SK-N-SH (cell line): ENCODE data around the gene RABAC1. TPM values are rescaled to one million over a fixed set of nuclear protein-coding genes. Genes with fewer than 3 reads are reported as not detected.

ENCODE experiments used
- CTCF ChIA-PET: fragments of 300-600, 350-600 bp; formaldehyde crosslinking; extraction: SDS; loops from one replicate; lab custom pipeline; 2021; lab: Yijun Ruan, JAX
- POLR2A ChIA-PET: fragments of 350-600 bp; sonication (Branson Sonifier 250); formaldehyde crosslinking; extraction: SDS; loops from one replicate; lab custom pipeline; 2020; ENCODE audit warnings: antibody characterized with exemption, inconsistent platforms; lab: Yijun Ruan, JAX
- DNase-seq: peaks from one replicate; pipeline ENCODE4 v3.0.0; 2012
- H2AFZ ChIP-seq: fragments of 200-600 bp; sonication (generic); 2 replicates; pipeline ENCODE4 v1.8.1; 2016; ENCODE audit warnings: antibody characterized with exemption, mild to moderate bottlenecking, low read depth
- H3F3A ChIP-seq: fragments of 200-600 bp; sonication (generic); replicated peaks from 2 replicates; pipeline ENCODE3; 2016; ENCODE audit warnings: antibody characterized with exemption, mild to moderate bottlenecking; ENCODE audit not compliant: insufficient read depth
- H3K27ac ChIP-seq, 2 experiments: fragments of 200-500 bp in 1 of 2; fragments of 200-600 bp in 1 of 2; sonication (Bioruptor generic) in 1 of 2; sonication (generic), shearing (Covaris generic) in 1 of 2; 2 replicates each; pipeline versions ENCODE4 v1.5.1 to v1.6.1; 2014 to 2016; ENCODE audit warnings: low read depth in 2 of 2, inconsistent platforms in 1 of 2, low read length in 1 of 2, mild to moderate bottlenecking in 1 of 2, mixed read lengths in 1 of 2
- H3K27me3 ChIP-seq: fragments of 200-600 bp; sonication (generic), shearing (Covaris generic); 2 replicates; pipeline ENCODE4 v1.6.1; 2016; ENCODE audit warnings: mixed run types; ENCODE audit not compliant: insufficient read depth
- H3K36me3 ChIP-seq, 2 experiments: fragments of 200-500 bp in 1 of 2; fragments of 200-600 bp in 1 of 2; sonication (Bioruptor generic) in 1 of 2; sonication (generic) in 1 of 2; replicated peaks in 1 of 2; 2 replicates each; pipeline versions ENCODE3 to v1.5.1; 2014 to 2016; ENCODE audit warnings: low read length in 1 of 2, mild to moderate bottlenecking in 1 of 2; ENCODE audit not compliant: insufficient read depth in 2 of 2, control insufficient read depth in 1 of 2
- H3K4me1 ChIP-seq, 2 experiments: fragments of 200-500 bp in 1 of 2; fragments of 200-600 bp in 1 of 2; sonication (Bioruptor generic) in 1 of 2; sonication (generic), shearing (Covaris generic) in 1 of 2; 2 replicates each; pipeline versions ENCODE4 v1.5.1 to v1.6.1; 2014 to 2016; ENCODE audit warnings: low read depth in 1 of 2, low read length in 1 of 2, mixed run types in 1 of 2; ENCODE audit not compliant: insufficient read depth in 2 of 2, control insufficient read depth in 1 of 2
- H3K4me2 ChIP-seq: fragments of 200-600 bp; sonication (generic), shearing (Covaris generic); 2 replicates; pipeline ENCODE4 v1.6.1; 2017; ENCODE audit warnings: mixed run types
- H3K4me3 ChIP-seq, 2 experiments: fragments of 200-500 bp in 1 of 2; fragments of 200-600 bp in 1 of 2; sonication (Bioruptor generic) in 1 of 2; sonication (generic), shearing (Covaris generic) in 1 of 2; 2 replicates each; pipeline versions ENCODE4 v1.5.1 to v1.8.1; 2014 to 2016; ENCODE audit warnings: low read depth in 2 of 2, inconsistent platforms in 1 of 2, low read length in 1 of 2, mild to moderate bottlenecking in 1 of 2, mixed read lengths in 1 of 2, moderate library complexity in 1 of 2
- H3K79me2 ChIP-seq: fragments of 200-600 bp; sonication (generic); 2 replicates; pipeline ENCODE4 v1.8.1; 2017; ENCODE audit warnings: mild to moderate bottlenecking; ENCODE audit not compliant: insufficient read depth
- H3K9ac ChIP-seq: fragments of 200-600 bp; sonication (generic); 2 replicates; pipeline ENCODE4 v1.6.1; 2017; ENCODE audit warnings: mixed run types
- H3K9me2 ChIP-seq: fragments of 200-600 bp; sonication (generic); 2 replicates; pipeline ENCODE4 v1.6.1; 2017; ENCODE audit warnings: mixed run types
- H3K9me3 ChIP-seq: fragments of 200-600 bp; sonication (generic); 2 replicates; pipeline ENCODE4 v1.6.1; 2017; ENCODE audit warnings: mixed run types, mild to moderate bottlenecking, moderate library complexity
- H4K20me1 ChIP-seq: fragments of 200-600 bp; sonication (generic); 2 replicates; pipeline ENCODE4 v1.6.1; 2017; ENCODE audit warnings: mild to moderate bottlenecking, mixed run types; ENCODE audit not compliant: insufficient read depth
- ELF1 ChIP-seq: IDR thresholded peaks from 2 replicates; pipeline ENCODE4 v1.4.0; 2012
- FOXJ3 ChIP-seq: sonication (generic); formaldehyde crosslinking; IDR thresholded peaks from 2 replicates; pipeline ENCODE4 v1.5.1; 2020; ENCODE audit warnings: mild to moderate bottlenecking, missing genetic modification reagents
- MEF2A ChIP-seq: IDR thresholded peaks from 2 replicates; pipeline ENCODE4 v1.4.0; 2012; ENCODE audit warnings: low read depth, borderline replicate concordance
- SIN3A ChIP-seq: IDR thresholded peaks from 2 replicates; pipeline ENCODE4 v1.6.1; 2012; ENCODE audit warnings: low read depth, mild to moderate bottlenecking, low read length, moderate library complexity, borderline replicate concordance
- TEAD4 ChIP-seq: IDR thresholded peaks from 2 replicates; pipeline ENCODE4 v1.4.0; 2012; ENCODE audit warnings: mild to moderate bottlenecking, borderline replicate concordance; ENCODE audit not compliant: insufficient read depth
- WGBS: methylation state at CpG from one replicate; pipeline ENCODE4 v1.1.6; 2017; ENCODE audit warnings: low lambda C conversion rate; 5-methylcytosine and 5-hydroxymethylcytosine counted together
- polyA plus RNA-seq, 3 experiments: library from polyadenylated mRNA; depleted of rRNA; stranded (reverse); fragments of >200 nt; gene quantifications; 2 replicates each; pipeline ENCODE4 v1.2.3, GENCODE V29; 2012
- TF ChIP-seq, protein P1 (sequence below): fragments of 200-600 bp; sonication (generic); IDR thresholded peaks from 2 replicates; pipeline ENCODE4 v1.6.1; 2017; ENCODE audit warnings: antibody characterized with exemption, mild to moderate bottlenecking, moderate library complexity

RABAC1 gene
- polyA plus RNA-seq, 1 of the 3 experiments (the other 2 are of a cell fraction) = 287 TPM

DNA sequence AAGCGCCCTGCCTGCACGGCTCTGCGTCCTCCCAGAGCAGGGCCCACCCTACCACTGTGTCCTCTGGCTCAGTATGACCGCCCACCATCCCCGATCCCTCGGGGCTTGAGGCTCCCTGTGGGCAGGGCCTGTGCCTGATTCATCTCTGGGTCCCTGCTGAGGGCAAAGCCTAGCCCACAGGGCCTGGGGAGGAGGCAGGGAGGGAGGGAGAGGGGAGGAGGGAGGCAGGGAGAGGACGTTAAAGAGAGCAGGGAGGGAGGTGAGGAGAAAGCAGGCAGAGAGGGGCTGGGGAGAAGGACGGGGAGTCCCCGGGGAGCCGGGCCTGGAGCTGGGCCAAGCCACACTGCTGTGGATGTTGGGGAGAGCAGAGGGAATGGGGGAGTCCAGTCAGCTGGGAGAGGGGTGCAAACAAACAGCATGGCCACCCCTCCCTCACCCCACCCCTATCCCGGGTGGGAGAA lies 26.8 kb downstream of the RABAC1 start:
- Histone ChIP-seq H2AFZ (no peak overlapping the region), H3K4me2 (no peak overlapping the region), H3K9me3 (no peaks in the 10 kb centered on the region), H3K4me1 (peaks cover 0 to 14% of the 10 kb centered on the region in 2 experiments; a peak in 2 of 4 replicates), H3K9ac (no peak overlapping the region), H3K36me3 (no peaks in the 10 kb centered on the region), H4K20me1 (0 out of 2 replicates have a peak, but pooled peaks cover 3% of the 10 kb centered on the region), H3K79me2 (no peaks in the 10 kb centered on the region), H3K27ac (no peak overlapping the region), H3K4me3 (no peak overlapping the region), H3K9me2 (no peaks in the 10 kb centered on the region), H3K27me3 (peaks cover 24% of the 10 kb centered on the region), H3F3A (no peaks in the 10 kb centered on the region)
- ChIA-PET CTCF (interaction anchor here (0.9 to 3.0 kb wide), 2 partner anchors 59 to 73 kb away, joined by 4 to 17 read pairs; no protein-coding TSS in a partner anchor), POLR2A (no interaction called here)
- TF ChIP-seq FOXJ3 (no peak), TEAD4 (no peak), SIN3A (no peak), MEF2A (no peak)
- whole genome bisulfite sequencing = 53% methylated on average over 11 of the region's 11 CpGs
- no peak for DNase-seq

DNA sequence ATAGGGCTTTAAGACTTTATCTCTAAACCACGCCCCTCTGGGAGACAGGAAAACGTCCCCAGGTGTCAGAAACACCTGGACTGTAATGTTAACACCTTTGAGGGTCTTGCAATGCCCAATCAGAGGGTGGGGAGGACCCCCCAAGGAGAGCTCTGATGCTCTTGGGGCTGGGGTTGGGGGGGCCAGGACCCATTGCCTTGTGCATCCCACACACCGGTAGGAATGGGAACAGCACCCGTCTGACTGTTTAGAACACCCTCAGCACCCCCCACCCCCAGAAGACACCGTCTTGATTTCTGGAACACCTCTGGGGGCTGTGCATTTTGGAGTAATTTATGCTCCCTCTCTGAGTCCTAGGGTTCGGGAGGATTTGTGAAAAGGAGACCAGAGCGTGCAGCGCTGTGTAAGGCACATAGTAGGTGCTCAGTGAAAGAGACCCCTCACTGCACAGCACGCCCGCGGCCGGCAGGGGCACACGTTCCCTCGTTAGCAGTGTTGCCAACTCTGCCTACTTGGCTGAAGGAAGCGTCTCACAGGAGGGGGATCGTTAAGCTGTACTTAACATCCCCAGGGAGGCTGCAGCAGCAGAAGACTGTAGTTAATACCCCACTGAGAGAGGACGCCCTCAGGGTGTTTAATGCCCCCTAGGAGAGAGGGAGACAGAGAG lies 28.1 kb downstream of the RABAC1 start:
- H3K27ac ChIP-seq = no peak overlapping the region
- H3K27me3 ChIP-seq = peaks cover 24% of the 10 kb centered on the region
- POLR2A ChIA-PET = interaction anchor here (0.8 kb wide), 1 partner anchor 107 kb away, joined by 3 read pairs; no protein-coding TSS in a partner anchor
- H3K9me2 ChIP-seq = no peaks in the 10 kb centered on the region
- no peak overlapping the region for H3K9ac ChIP-seq
- TF ChIP-seq, protein P1, sequence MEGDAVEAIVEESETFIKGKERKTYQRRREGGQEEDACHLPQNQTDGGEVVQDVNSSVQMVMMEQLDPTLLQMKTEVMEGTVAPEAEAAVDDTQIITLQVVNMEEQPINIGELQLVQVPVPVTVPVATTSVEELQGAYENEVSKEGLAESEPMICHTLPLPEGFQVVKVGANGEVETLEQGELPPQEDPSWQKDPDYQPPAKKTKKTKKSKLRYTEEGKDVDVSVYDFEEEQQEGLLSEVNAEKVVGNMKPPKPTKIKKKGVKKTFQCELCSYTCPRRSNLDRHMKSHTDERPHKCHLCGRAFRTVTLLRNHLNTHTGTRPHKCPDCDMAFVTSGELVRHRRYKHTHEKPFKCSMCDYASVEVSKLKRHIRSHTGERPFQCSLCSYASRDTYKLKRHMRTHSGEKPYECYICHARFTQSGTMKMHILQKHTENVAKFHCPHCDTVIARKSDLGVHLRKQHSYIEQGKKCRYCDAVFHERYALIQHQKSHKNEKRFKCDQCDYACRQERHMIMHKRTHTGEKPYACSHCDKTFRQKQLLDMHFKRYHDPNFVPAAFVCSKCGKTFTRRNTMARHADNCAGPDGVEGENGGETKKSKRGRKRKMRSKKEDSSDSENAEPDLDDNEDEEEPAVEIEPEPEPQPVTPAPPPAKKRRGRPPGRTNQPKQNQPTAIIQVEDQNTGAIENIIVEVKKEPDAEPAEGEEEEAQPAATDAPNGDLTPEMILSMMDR = peak; percentile 20
- TF ChIP-seq ELF1 = no peak
- 0 out of 2 replicates have a peak, but pooled peaks cover 3% of the 10 kb centered on the region for H4K20me1 ChIP-seq
- no peak overlapping the region for H3K4me2 ChIP-seq
- H3K4me3 ChIP-seq = no peak overlapping the region
- no peaks in the 10 kb centered on the region for H3K9me3 ChIP-seq
- 41% methylated on average over 14 of the region's 17 CpGs for WGBS
- H3K79me2 ChIP-seq = no peaks in the 10 kb centered on the region
- DNase-seq = no peak
- no peaks in the 10 kb centered on the region for H3K36me3 ChIP-seq
- peaks cover 0 to 14% of the 10 kb centered on the region in 2 experiments; a peak in 2 of 4 replicates for H3K4me1 ChIP-seq
- no peak overlapping the region for H2AFZ ChIP-seq
- no peaks in the 10 kb centered on the region for H3F3A ChIP-seq
- CTCF ChIA-PET = interaction anchor here (0.9 to 2.3 kb wide), 5 partner anchors 20 to 72 kb away, joined by 3 to 6 read pairs (median 4); no protein-coding TSS in a partner anchor

DNA sequence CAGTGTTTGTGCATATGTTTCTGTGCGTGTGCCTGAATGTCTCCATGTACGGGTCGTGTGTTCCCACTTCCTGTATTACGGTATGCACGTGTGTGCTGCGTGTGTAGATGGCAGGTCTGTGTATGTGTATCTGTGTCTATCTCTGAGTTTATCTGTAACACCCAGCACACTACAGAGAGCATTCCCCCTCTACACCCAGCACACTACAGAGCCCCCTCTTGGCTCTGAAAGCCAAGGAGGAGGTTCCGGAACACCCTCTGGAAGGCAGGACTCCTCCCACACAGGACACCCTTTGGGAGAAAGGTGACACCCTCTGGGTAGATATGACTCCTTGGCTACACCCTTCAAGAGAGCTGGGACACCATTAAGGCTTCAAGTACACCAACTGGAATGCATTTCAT lies 28.8 kb downstream of the RABAC1 start:
- Histone ChIP-seq H3K9me3 (no peaks in the 10 kb centered on the region), H3F3A (no peaks in the 10 kb centered on the region), H2AFZ (no peak overlapping the region), H3K27ac (no peak overlapping the region), H3K27me3 (peaks cover 24% of the 10 kb centered on the region), H4K20me1 (0 out of 2 replicates have a peak, but pooled peaks cover 2% of the 10 kb centered on the region), H3K9me2 (no peaks in the 10 kb centered on the region), H3K4me2 (no peak overlapping the region), H3K79me2 (no peaks in the 10 kb centered on the region), H3K9ac (no peak overlapping the region), H3K4me1 (peaks cover 0 to 14% of the 10 kb centered on the region in 2 experiments; a peak in 2 of 4 replicates), H3K36me3 (no peaks in the 10 kb centered on the region), H3K4me3 (no peak overlapping the region)
- no peak for TF ChIP-seq ELF1
- ChIA-PET POLR2A (no interaction called here), CTCF (interaction anchor here (1.1 to 2.3 kb wide), 4 partner anchors 22 to 57 kb away, joined by 3 to 6 read pairs (median 4); partner anchors contain the start of gene RABAC1)
- WGBS = 67% methylated on average over 6 of the region's 7 CpGs
- DNase-seq = no peak
